GM21576 (cell line): ENCODE results near the gene KRTCAP2.
"Not testable (repeated sequence)": the region's sequence is repeated elsewhere in the genome, so short reads cannot be mapped to it uniquely, and the experiment has no call there.

ENCODE experiments used
- ATAC-seq: cut with Tn5 transposase; IDR thresholded peaks from one replicate; pipeline ENCODE4 v1.9.1; 2021; ENCODE audit warnings: mild to moderate bottlenecking, moderate library complexity; ENCODE audit not compliant: unreplicated experiment

Gene KRTCAP2

DNA sequence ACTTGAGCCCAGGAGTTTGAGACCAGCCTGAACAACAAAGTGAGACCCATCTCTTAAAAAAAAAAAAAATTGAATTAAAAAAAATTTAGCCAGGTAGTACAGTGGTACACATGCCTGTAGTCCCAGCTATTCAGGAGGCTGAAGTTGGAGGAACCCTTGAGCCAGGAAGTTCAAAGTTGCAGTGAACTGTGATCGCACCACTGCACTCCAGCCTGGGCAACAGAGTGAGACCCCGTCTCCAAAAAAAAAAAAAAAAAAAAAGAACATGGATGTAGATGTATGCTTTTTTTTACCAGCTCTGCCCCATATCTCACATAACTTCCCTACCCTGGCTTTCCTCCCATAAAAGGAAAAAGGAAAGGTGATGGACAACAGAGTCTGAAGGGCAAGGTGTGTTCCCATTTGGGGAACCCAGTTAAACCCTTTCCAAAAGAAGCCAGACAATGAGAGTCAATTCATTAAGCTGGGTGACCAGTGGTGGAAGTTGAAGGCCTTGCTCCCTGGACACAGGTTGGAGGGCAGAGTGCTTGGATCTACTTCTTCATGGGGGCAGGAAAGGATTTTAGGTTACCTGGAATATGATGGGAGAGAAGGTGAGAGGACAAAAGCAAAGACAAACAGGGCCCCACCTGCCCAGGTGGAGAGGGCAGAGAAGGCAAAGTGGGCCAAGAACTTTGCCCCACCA, 2.9 kb downstream of the KRTCAP2 start:
- ATAC-seq: no peak

DNA sequence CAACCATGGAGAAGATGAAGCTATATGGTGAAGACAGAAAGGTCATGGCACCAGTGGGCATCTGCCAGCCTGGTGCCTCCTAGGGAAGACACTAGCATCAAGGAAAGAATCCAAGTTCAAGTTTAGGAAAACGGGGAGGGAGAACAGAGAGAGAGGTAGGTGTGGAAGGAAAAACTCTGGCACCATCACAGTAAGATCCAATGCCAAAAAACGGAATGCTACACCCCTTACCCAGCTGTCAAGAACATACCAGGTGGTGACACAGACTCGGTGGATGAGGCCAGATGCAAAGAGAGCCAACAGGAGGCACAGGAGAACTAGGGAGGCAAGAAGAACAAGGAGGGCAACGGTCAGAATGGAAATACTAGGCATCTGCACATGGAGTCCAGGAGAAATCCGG, 3.6 kb downstream of the KRTCAP2 start:
- no peak for ATAC-seq

- ATAC-seq: no peak
Observed at GRCh38 chr1:155168456-155169210, 4.5 kb downstream of the KRTCAP2 start.

DNA sequence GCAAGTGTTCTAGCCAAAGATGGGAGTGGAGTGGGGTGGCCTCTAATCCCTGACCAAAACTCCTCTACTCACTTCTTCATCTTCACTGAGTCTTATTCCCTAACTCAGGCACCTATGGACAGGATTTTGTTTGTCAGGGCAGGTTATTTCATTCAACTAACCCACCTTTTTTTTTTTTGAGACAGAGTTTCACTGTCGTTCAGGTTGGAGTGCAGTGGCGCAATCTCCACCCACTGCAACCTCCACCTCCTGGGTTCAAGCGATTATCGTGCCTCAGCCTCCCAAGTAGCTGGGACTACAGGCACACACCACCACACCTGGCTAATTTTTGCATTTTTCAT, 5.0 kb downstream of the KRTCAP2 start:
- ATAC-seq: not testable (repeated sequence)

DNA sequence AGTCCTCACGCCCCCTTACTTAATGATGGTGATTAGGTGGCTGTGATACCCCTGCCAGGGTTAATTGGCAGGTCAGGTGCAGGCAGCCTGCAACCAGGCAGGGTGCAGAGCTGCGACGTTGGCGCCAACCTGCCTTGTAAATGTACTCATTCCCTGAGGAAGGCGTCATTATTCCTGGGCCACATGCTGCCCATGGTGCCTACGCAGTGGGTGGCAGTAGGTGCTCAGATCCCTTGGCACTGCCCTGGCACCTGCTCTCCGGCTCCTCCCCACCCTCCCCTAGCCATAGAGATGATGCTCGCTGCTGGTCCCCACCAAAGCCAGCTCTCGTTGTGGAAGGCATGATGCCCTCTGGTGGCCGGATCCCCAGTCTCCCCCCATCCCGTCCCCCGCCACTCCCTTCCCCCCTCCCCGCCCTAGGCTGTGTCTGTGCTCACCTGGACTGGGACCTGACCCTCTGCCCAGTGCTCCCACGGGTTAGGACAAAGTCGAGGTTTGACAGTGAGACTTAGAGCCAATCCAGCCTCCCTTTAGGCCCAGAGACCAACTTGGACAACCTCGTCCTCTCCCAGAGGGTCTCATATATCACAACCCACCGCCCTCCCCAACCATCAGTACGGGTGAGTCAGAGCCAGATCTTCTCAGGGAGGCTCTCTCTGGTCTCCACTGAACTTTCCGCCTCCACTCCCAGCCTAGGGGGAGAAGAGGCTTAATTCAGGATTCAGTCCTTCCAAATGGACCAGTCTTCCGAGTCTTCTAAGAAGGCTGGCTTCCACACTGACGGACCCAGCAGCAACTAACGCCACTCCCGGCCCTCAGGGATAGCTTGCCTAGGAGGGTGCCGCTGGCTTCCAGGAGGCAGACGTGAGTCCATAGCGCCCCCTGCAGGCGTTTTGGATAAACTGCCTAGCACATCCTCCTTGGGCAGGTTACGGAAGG, 5.7 kb downstream of the KRTCAP2 start:
- no peak for ATAC-seq

DNA sequence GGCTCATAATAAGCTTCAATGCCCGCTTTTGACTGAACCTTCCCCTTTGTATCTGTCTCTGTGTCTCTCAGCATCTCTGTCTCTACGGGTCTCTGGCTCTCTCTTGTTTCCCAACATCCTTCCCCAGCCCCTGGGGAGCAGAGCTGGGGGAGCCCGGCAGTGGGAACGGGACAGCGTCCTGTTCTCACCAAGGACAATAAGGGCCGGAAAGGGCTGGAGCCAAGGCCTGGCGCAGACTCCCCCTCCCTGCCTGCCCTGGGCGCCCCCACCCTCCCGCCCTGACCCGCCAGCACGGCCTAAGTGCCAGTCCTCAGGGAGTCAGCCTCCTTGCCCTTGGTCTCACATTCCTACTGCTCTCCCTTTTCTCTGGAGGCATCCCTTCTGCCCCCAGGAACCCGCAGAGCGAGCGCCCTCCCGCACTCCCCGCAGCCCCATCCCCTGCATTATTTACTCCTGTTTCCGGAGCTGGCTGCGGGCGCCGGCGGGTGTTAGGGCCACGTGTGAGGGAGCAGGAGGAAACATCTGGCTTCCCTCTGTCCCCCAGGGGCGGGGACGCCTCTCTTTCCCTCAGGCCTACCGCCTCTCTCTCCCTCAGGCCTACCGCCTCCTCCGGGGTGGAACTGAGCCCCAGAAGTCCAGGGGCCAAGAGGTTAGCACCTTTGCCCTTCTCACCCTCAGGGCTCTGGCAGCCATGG, 6.5 kb downstream of the KRTCAP2 start:
- ATAC-seq: no peak

- no peak for ATAC-seq
Observed at GRCh38 chr1:155166051-155166470, 7.0 kb downstream of the KRTCAP2 start.

DNA sequence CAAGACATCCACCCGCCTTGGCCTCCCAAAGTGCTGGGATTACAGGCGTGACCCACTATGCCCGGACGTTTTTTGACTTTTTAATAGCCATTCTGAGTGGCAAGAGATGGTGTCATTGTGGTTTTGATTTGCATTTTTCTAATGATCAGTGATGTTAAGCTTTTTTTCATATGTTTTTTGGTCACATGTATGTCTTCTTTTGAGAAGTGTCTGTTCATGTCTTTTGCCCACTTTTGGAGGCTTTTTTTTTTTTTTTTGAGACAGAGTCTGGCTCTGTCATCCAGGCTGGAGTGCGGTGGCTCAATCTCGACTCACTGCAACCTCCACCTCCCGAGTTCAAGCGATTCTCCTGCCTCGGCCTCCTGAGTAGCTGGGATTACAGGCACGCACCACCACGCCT, 8.5 kb downstream of the KRTCAP2 start:
- not testable (repeated sequence) for ATAC-seq

DNA sequence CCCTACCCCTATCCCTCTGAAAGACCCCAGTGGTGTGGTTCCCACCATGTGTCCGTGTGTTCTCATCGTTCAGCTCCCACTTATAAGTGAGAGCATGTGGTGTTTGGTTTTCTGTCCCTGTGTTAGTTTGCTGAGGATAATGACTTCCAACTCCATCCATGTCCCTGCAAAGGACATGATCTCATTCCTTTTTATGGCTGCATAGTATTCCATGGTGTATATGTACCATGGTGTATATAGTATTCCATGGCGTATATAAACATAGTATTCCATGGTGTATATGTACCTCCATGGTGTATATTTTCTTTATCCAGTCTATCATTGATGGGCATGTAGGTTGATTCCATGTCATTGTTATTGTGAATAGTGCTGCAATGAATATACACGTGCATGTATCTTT, 9.3 kb downstream of the KRTCAP2 start:
- ATAC-seq: not testable (repeated sequence)

DNA sequence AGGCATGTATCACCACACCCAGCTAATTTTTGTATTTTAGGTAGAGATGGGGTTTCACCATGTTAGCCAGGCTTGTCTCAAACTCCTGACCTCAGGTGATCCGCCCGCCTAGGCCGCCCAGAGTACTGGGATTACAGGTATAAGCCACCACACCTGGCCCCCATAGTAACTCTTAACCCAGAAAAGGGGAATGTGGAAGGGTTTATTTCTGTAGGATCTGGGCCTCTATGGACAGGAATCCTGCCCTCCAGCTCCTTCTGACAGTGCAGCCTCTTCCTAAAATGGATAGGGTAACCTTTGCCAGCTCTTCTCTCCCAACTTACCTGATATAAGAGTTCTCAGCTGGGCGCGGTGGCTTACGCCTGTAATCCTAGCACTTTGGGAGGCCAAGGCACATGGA, 10.5 kb downstream of the KRTCAP2 start:
- not testable (repeated sequence) for ATAC-seq

GRCh38 chr1:155160128-155160527, 13.0 kb downstream of the KRTCAP2 start:
- ATAC-seq: no peak

DNA sequence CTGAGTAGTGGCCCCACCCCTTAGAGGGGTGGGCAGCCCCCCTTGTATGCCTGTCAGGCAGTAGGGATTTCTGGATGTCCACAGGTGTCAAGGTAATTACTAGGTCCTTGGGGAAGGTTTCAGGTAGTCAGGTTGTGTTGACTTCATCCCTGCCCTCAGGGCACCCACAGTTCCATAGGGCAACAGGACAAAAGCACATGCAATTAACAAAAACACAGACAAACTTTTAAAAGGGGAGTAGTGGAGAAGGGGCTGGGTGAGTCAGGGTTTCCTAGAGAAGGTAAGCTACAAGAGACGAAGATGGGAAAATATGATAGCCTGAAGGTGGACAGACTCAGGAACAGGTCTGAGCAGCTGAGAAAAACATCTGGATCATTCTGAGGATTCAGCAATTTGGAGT, 14.1 kb downstream of the KRTCAP2 start:
- ATAC-seq: no peak

- not testable (repeated sequence) for ATAC-seq
Observed at GRCh38 chr1:155155996-155156643, 17.0 kb downstream of the KRTCAP2 start.

DNA sequence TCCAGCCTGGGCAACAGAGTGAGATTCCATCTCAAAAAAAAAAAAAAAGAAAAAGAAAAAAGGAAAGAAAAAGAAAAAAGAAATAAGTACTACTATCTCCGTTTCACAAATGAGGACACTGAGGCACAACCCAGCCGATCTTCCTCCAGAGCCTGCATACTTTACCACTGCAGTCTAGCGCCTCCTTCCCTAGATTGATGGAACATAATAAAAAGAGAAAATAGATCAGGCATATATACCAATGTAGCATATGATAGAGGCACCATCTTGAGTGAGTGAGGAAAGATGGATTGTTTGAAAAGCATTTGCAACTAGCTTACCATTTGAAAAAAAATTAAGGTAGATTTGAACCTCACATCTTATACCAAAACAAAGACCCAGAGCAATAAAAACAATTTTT, 27.6 kb downstream of the KRTCAP2 start:
- no peak for ATAC-seq

- no peak for ATAC-seq
Observed at GRCh38 chr1:155141749-155142148, 31.4 kb downstream of the KRTCAP2 start.

- no peak for ATAC-seq
Observed at GRCh38 chr1:155140630-155140953, 32.5 kb downstream of the KRTCAP2 start.

- peak; percentile 63 for ATAC-seq
Observed at GRCh38 chr1:155139895-155140629, 33.0 kb downstream of the KRTCAP2 start, which contains the start of gene DPM3. DPM3 (minus strand) TSS chr1:155140531; CDS start chr1:155140240, 291 bp downstream.

DNA sequence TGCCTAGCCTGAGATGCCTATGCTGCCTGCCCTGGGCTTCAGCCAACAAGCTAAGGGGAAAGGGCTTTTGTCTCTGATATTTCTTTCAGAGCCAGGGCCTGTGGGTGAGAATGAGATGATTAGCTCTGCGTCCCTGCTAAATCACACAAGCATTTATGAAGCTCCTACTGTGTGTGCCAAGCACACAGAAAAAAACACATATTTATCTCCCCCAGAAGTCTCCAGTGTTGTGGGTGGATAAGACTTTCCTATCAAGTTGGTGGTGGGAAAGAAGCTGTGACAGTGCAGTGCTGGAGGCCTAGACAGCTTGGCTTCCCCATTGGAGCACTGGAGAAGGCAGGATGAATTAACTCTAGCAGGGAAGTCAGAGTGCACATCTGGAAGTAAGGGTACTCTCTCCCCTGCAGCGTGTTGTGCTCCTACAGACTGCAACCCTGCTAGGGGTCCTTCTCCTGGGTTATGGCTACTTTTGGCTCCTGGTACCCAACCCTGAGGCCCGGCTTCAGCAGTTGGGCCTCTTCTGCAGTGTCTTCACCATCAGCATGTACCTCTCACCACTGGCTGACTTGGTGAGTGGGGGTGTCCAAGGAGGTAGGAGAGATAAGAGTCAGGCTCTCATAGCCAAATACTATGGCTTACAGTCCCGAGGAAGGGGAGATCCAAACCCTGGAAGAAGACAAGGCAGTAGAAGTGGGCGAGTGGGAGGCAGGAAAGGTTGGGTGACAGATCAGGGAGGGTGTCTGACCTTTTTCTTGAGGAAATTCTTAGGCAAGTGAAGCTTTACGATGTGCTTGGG, 35.8 kb downstream of the KRTCAP2 start:
- ATAC-seq: no peak

DNA sequence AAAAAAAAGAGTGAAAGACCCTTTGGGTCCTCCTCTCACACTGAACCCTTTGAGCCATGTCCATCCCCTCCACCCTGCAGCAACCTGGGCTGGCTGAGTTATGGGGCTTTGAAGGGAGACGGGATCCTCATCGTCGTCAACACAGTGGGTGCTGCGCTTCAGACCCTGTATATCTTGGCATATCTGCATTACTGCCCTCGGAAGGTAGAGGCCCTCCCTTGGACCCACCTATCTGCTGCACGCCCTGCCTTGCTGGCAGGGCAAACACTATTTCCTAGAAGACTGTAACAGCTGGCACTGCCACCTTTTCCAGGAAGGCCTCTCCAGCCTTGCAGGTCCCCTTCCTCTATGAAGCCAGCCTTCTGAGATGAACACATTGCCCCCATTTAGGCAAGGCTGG, 36.4 kb downstream of the KRTCAP2 start:
- no peak for ATAC-seq
